Loucy (cell line): ENCODE measurements around the gene TCEA3.

Experiments used
- EZH2phosphoT487 ChIP-seq: fragments of 200-600 bp; IDR thresholded peaks from 2 replicates; pipeline ENCODE4 v1.6.1; 2018; ENCODE audit warnings: antibody characterized with exemption, mild to moderate bottlenecking, moderate library complexity, borderline replicate concordance
- TF ChIP-seq, protein P1 (sequence below): fragments of 200-600 bp; sonication (generic); conservative IDR thresholded peaks from 2 replicates; pipeline ENCODE4 v1.5.1; 2014; ENCODE audit warnings: mild to moderate bottlenecking, antibody characterized with exemption, low read length

DNA sequence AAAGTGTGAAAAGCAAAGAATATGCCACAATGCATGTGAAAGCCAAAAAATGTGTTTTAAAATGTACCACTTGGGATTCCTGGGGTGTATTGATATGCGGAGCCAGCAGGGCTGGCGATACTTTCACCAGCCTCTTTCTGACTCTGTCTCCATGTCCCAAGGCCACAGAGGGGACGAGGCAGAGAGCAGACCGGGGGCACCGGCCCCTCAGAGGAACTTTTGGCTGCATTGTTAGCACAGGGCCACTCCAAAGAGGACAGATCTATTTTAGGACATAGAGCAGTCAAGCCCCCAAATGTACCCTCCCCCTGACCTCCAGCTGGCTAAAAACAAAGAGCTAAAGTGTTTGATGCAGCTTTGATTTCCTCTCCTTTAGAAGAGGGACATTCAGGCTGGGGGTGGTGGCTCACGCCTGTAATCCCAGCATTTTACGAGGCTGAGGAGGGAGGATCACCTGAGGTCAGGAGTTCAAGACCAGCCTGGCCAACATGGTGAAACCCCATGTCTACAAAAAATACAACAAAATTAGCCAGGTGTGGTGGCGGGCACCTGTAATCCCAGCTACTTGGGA lies 29.3 kb downstream of the TCEA3 start:
- TF ChIP-seq, protein P1, sequence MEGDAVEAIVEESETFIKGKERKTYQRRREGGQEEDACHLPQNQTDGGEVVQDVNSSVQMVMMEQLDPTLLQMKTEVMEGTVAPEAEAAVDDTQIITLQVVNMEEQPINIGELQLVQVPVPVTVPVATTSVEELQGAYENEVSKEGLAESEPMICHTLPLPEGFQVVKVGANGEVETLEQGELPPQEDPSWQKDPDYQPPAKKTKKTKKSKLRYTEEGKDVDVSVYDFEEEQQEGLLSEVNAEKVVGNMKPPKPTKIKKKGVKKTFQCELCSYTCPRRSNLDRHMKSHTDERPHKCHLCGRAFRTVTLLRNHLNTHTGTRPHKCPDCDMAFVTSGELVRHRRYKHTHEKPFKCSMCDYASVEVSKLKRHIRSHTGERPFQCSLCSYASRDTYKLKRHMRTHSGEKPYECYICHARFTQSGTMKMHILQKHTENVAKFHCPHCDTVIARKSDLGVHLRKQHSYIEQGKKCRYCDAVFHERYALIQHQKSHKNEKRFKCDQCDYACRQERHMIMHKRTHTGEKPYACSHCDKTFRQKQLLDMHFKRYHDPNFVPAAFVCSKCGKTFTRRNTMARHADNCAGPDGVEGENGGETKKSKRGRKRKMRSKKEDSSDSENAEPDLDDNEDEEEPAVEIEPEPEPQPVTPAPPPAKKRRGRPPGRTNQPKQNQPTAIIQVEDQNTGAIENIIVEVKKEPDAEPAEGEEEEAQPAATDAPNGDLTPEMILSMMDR: no peak
- no peak for TF ChIP-seq EZH2phosphoT487
